Measurements from ENCODE around the gene ACAP3.

Gene ACAP3, protein sequence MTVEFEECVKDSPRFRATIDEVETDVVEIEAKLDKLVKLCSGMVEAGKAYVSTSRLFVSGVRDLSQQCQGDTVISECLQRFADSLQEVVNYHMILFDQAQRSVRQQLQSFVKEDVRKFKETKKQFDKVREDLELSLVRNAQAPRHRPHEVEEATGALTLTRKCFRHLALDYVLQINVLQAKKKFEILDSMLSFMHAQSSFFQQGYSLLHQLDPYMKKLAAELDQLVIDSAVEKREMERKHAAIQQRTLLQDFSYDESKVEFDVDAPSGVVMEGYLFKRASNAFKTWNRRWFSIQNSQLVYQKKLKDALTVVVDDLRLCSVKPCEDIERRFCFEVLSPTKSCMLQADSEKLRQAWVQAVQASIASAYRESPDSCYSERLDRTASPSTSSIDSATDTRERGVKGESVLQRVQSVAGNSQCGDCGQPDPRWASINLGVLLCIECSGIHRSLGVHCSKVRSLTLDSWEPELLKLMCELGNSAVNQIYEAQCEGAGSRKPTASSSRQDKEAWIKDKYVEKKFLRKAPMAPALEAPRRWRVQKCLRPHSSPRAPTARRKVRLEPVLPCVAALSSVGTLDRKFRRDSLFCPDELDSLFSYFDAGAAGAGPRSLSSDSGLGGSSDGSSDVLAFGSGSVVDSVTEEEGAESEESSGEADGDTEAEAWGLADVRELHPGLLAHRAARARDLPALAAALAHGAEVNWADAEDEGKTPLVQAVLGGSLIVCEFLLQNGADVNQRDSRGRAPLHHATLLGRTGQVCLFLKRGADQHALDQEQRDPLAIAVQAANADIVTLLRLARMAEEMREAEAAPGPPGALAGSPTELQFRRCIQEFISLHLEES

DNA sequence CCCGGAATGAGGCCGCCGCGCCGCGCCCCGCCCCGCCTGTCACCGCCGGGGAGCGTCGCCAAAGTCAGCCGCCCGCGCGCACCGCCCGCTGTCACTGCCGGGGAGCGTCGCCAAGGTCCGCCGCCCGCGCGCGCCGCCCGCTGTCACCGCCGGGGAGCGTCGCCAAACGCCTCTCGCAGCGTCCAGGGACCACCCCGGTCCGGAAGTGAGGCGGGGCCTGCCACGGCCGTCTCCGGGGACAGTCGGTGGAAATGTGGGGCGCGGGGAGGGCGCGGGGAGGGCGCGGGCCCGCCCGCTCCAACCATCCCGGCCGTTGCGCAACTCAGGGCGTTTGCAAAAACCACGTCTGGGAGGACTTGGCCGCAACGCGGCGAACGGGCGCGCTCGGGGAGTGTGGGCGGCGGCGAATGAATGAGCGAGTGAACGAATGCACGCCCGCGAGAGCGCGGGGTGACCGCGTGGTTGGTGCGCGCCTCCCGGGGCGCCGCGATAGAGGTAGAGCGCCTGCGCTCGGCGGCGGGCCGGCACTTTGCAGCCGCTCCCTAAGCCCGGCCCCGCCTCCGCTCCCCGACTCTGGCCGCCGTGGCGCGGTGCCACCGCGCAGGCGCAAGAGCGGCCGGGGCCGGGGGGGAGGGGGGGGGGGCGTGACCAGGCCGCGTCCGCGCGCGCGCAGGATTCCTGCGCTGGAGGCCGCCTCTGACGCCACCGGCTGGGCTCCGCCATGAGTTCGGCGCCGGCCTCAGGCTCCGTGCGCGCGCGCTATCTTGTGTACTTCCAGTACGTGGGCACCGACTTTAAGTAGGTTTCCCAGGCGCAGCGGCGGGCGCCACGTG, at the start of gene ACAP3, which contains the start of gene PUSL1:
Gene ACAP3 (minus strand): TSS at position 8 of the 833 bp plus-strand sequence. CDS start 115 bp downstream, outside the sequence.
Gene PUSL1 (plus strand): TSS at position 675 of the 833 bp plus-strand sequence. CDS start 47 bp downstream, at position 722.
- DNase-seq (ENCODE audit: low read depth in 4 of 4, low spot score in 1 of 4): peak; percentile 71 to 85 (median 77)

DNA sequence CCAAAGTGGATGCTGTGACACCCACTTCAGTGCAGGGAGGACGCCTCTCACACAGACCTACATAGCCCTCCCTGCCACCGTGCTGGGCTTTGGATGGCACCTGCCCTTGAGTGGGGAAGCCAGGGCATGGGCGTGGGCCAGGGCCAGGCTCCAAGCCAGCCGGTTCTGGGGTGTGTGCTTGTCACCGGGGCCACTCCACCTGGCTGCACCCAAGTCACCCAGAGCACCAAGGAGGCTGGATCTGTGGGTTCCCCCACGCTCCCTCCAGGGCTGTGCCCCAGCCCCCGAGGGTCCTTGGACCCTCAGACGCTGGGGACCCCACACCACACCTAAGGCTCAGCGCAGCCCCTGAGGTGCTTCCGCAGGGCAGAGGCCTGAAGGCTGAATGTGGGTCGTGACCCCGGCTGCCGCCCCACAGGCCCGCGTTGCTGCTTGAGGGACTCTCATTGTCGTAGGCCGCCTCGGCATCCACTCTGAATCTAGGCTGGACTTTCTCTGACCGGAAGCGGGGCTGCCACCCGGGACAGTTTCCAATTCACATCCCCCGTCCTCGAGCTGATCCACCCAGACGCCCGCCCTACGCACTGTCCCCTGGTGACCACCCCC, 49.2 kb upstream of the ACAP3 start:
- DNase-seq (ENCODE audit: low read depth in 4 of 4, low spot score in 1 of 4): no peak

DNA sequence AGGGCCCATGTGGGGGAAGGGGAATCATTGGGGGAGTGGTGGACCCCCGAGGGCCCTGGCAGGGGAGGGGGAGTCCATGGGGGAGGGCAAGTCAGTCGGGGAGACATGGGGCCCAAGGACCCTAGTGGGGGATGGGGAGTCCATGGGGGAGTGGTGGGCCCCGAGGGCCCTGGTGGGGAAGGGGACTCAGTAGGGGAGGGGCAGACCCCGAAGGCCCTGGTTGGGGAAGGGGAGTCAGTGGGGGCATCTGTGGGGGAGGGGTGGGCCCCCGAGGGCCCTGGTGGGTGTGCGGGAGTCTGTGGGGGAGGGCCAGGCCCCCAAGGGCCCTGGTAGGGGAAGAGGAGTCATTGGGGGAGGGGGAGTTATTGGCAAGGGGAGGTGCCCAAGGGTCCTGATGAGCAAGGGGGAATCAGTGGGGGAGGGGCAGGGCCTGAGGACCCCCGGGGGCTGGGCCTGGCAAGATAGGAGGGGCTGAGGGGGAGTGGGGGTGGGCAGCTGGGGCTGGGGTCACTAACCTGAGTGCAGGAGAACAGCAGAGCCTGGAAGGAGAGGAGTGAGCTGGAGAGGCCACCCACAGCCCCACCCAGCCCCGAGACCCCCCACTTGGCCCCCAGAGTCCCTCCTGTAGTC, 48.6 kb upstream of the ACAP3 start:
- DNase-seq (ENCODE audit: low read depth in 4 of 4, low spot score in 1 of 4): no peak

DNA sequence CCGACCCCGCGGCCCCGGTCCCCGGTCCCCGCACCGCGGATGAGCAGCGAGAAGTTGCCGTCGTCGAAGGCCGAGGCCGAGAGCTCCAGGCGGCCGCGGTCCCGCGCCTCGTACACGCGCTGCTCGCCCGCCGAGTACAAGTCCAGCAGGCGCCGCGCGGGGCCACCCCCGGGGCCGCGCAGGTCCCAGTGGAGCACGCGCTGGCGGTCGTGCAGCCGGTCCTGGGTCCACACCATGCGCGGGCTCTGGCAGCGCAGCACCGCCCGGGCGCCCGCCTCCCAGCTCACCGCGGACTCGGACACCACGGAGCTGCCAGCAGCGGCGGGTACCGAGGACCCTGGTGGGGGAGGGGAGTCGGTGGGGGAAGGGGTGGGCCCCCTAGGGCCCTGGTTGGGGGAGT, 47.7 kb upstream of the ACAP3 start:
- no peak for DNase-seq (ENCODE audit: low read depth in 4 of 4, low spot score in 1 of 4)

DNA sequence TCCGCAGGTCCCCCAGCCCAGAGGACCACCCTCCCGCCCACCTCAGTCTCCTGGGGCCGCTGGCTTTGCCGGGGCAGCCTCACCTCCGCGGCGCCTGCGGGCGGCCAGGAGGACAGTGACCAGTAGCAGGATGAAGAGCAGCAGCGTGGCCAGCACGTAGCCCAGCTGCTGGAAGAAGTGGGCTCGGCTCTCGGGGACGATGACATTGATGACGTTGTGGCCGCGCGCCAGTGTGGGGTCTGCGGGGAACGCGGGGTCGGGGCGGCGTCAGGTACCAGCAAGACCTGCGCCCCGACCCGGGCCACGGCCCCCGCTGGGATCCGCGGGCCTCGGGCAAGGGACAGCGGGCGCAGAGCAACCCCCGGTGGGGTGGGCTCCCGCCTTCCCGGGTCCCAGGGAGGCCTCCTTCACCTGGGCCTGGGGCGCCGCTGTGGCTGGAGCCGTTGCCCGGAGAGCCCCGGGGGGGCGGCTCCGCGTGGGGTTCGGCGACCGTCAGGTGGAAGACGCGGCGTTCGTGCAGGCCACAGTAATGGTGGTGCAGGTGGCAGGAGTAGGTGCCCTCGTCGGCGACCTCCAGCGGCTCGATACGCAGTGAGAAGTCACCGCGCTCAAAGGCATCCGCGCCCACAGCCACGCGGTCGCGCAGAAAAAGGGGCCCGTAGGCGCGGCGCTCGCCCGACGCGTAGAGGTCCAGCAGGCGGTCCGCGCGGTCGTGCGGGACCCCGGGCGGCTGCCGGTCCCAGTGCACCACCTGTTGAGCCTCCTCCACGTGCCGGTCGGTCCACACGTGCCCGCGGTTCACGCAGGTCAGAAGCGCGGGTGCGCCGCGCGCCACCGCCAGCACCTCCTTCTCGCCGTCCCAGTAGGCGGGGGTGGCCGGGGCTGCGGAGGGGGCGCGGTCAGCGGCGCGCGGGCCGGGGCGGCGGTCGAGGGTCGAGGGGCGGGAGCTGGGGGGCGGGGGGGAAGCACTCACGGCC, 46.8 kb upstream of the ACAP3 start:
- DNase-seq (ENCODE audit: low read depth in 4 of 4, low spot score in 1 of 4): no peak

DNA sequence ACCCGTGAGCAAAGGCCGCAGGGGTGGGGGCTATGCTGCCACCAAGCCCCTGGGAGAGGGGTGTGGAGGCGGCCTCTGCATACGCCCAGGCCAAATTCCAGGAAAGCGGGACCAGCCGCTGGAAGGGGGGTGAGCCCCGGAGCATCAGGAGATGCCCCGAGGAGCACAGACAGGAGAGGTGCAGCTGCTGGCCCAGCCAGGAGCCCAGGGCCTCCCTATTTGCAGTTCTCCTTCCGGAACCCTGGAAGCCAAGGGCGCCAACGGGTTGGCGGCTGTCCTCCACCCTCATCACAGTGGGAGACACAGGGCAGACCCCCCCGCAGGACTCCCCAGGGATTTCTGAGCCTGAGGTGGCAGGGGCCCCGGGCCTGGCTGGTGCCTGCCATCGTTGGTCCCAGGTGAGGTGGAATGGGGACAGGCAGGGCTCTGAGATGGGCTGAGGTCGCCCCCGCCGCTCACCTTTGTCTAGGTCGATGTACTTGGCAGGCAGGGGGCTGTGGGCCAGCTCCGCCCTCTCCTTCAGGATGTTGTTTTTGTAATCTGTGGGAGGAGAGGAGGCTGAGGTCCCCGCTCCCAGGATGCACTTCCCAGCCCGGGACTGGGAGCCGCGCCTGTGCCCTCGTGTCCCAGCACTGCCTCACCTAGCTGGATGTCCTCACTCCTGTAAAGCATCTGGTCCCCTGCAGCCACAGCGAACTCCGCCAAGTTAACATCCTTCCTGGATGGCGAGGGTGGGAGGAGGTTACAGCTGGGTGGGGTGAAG, 45.8 kb upstream of the ACAP3 start:
- DNase-seq (ENCODE audit: low read depth in 4 of 4, low spot score in 1 of 4): no peak

DNA sequence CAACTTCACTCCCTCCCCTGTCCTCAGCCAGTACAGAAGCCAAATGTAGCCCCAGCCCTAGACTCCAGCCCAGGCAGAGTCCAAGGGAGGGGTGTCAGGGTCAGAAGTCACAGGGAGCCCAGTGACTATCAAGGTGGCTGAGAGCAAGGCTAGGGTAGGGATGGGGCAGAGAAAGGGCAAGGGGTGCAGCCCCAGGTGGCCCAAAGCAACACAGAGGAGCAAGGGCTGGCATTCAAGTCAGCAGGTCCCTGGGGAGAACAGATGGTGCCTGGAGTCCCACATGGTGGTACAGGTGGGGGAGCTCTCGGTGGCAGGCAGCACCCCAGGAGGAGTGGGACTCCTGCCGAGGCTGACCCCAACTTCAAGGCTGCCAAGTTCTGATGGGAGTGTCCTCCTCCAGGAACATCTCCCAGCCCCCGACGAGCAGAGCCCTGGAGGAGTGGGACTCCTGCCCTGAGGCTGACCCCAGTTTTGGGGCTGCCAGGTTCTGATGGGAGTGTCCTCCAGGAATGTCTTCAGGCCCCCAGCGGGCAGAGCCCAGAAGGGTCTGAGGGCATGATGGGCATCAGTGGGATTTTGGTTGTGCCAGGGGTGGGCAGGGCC, 45.2 kb upstream of the ACAP3 start:
- DNase-seq (ENCODE audit: low read depth in 4 of 4, low spot score in 1 of 4): no peak

DNA sequence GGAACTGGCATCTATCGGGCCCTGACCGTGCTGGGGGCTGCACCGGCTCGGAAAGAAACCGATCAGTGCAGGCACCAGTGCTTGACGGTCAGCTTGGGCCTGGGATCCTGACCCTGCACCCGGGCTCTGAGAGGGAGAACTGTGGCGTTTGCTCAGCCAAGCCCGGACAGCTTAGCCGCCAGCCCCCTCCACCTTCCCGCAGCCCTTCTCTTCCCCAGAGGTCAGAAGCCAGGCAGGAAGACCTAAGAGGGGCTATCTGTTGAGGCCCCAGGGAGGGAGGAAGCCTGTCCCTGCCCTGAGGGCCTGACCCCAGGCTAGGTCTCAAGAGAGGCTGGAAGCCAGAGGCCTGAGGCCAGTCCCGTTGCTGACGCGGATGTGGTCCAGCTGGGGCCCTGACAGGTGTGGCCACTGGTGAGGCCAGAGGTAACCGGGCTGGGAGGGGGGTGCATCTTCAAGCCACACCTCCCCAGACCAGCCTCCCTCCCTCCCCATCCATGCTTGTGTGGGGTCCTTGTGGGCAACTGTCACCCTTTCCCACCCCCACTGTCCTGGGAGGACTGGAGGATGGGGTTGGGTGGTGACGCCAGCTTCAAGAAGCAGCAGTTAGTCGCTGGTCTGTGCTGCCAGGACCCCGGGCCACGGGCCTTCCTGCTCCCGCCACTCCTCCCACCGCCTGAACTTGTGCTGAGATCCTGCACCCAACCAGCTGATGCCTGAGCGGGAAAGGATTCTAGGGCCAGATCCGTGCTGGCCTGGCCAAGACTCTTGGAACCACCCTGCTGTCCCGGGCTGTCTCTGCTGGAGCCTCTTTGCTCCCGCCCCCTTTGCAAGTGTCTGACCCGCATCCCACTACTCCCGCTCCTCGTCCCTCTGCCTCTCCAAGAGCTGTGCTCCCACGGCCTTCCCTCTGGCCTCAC, 44.0 kb upstream of the ACAP3 start:
- DNase-seq (ENCODE audit: low read depth in 4 of 4, low spot score in 1 of 4): no peak

DNA sequence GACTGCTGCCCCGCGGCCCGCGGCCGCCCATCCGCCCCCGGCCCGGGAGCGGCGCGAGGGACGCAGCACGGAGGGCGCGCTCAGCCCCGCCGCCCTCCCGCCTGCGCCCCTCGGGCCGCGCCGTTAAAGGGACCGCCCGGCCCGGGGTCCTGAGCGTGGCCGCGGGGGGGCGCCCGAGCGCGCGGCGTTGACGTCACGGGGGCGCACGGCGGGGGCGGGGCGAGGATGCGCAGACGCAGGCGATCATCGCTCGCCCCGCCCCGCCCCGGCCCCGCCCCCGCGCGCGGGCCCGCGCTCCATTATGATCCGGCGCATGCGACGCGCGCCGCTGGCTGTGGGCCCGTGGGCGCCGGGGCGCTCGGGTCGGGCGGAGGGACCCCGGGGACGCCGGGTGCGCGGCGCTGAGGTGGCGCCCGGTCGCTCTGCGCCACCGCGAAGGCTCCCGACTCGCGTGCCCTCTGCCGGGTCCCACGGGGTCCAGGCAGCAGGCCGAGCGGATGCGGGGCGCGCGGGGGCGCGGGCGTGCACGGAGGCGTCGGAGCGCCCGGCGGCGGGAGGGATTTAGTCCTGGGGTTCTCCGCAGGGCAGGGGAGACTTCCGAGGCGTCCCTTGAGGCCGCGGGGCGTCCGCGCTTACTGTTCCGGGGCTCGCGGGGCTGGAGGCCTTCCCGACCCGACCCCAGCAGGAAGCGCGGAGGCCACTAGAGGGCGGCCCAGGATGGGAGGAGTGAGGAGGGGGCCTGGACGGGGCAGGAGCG, 41.7 kb upstream of the ACAP3 start, which contains the start of gene DVL1:
Gene DVL1 (minus strand): TSS at position 163 of the 757 bp plus-strand sequence. CDS start 353 bp downstream, outside the sequence.
- peak in 3 of 4 experiments; percentile 50 to 64 (median 59) for DNase-seq (ENCODE audit: low read depth in 4 of 4, low spot score in 1 of 4)

DNA sequence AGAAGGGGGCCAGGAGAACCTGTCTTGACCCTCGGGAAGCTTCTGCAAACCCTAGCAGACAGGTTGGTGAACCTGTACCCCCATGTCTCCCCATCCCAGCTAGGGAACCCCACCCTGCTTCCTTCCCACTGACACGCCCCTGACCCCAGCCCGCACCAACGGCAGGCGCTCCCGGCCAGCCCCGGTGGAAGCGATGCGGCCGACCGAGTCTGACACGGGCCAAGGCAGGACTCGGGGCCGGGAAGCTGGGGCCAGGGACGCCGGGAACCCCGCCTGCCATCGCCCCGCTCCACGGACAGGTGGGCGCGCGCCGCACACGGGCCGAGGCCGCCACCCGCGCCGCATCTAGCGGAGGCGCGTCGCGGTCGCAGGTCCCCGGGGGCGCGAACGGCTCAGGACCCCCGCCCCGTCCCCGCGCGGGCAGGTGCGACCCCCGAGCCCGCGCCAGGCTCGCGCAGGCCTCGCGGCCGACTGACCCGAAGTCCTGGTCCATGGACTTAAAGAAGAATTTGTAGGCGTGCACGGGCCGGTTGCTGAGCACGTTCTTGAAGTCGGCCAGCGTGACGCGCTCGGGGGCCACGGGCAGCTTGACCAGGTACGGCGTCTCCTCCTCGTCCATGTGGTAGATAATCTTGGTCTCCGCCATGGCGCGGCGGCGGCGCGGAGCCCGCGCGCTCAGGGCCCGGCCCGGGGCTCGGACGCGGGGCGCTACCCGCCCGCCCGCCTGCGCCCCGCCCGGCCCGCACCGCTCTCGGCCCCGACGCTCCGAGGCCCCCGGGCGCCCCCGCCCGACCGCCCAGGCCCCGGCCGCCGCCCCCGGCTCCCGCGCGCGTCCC, 40.9 kb upstream of the ACAP3 start:
- no peak for DNase-seq (ENCODE audit: low read depth in 4 of 4, low spot score in 1 of 4)

DNA sequence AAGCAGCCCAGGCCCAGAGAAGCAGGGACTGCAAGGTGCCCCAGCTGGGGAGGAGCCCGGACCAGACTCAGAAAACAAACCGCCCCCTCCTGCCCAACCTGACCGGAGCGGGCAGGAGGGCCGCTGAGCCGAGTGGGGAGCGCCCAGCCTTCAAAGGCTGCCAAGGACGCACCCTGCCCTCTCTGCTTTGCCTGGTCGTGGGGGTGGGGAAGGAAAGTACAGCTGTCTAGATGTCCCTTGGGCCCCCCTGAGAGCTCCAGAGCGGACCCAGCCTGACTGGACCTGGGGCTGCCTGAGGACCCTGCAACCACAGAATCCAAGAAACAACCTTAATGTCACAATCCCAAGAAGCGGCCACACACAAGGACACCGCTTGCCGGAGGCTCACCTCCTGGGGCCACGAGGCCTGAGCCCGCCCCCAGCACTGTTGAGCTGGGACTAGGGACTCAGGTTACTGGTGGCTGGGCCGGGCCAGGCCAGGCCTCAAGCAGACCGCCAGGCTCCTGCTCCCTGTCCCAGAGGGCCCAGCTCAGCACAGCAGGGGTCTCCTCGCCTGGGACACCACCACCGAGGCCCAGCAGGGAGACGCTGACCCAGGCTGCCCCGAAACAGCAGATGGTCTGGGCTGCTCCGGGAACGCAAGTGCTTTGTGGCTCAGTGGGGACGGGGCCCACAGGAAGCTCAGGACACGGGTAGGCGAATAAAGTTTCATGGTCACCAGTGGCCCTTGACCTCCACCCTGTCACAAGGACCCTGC, 40.1 kb upstream of the ACAP3 start:
- no peak for DNase-seq (ENCODE audit: low read depth in 4 of 4, low spot score in 1 of 4)

DNA sequence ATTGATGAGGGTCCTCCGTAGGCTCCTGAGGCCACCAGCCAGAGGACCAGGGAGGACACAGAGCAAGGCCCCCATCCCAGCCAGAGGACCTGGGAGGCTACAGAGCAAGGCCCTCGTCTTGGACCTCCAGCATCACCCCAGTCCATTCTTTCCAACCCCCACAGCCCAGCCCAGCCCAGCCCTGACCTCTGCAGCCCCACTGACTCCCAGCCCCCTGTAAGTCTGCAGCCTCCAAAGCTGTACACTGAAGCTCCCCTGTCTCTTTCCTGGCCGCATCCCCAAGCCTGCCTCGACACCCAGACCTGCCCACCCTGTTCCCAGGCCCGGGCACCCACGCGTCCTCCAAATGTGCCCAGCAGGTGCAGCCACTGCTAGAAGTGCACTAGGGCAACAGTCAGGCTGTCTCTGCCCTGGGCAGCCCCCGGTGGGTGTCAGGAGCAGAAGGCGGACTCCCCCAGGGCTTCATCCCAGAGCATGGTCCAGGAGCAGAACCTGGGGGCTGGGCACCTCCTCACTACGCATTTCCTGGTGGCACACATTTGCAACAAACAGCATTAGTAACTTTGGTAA, 39.4 kb upstream of the ACAP3 start:
- no peak for DNase-seq (ENCODE audit: low read depth in 4 of 4, low spot score in 1 of 4)

DNA sequence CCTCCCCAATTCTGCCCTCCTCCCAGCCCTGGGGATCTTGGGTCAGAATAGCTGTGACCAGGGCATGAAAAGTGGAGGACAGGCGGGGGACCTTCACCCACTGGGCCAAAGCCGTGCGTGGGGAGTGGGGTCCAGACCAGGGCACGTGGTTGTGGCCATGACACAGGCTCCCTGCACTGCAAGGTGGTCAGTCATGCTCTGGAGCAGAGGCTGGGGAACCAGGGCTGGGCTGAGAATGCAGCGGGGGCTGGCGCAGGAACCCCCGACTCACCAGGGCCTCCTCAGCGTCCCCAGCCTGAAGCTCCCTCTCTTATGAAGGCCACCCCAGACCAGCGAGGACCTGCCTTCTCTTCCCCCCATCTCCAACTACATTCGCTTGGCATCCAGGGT, 38.8 kb upstream of the ACAP3 start:
- DNase-seq (ENCODE audit: low read depth in 4 of 4, low spot score in 1 of 4): no peak

DNA sequence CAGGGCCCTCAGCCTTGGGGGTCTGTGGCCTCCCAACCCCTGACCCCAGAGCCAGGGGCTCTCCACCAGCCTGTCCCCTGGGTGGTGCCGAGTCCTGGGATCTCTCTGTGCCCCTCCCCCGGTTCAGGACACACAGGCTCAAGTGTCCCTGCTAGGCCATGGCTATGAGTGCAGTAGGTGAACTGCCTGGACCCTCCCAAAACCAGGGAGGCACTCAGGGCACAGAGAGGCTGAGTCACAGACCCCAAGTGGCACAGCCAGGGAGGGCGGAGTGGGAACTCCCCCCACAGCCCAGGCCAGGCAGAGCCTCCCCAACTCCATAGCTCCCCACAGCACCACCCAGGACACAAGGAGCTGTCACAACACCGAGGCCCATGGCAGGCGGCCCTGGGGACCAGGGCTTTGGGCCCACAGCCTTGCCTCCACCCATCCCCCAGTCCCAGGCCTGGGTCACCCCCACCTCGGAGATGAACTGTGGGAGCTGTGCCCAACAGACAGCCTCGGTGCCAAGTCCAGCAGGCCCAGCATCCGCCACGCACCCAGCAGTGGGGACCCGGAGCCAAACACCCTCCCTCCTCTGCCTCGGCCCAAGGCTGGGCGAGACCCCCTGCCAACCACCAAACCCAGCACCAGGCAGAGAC, 38.2 kb upstream of the ACAP3 start:
- DNase-seq (ENCODE audit: low read depth in 4 of 4, low spot score in 1 of 4): no peak
